ENCODE results near the gene GABRR2. TPM values are rescaled to one million over a fixed set of nuclear protein-coding genes. Genes with fewer than 3 reads are reported as not detected.

Gene GABRR2
- total RNA-seq, 2 donors from 2014 or later: 0.48 to 0.49 TPM

DNA sequence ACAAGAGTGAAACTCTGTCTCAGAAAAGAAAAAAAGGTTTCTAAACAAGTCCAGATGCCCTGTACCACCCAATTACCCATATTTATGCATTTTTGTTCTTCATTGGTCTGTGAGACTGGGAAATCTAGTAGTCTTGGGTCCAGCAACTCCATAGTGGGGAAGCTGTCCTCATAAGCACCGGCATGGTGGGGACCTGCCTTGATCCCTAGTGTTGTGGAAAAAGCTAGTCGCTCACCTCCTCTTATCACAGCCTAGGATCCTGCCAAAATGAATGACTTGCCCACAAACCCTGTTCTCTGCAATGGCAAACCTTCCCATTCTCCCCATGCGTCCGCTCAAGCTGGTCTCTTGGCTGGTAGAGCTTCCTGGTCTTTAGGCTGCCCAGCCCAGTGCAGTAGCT is 59.7 kb downstream of the GABRR2 start:
- no peak for TF ChIP-seq CTCF (IDR thresholded peaks at IDR 0.05)
- intact Hi-C loops (cut with DNase I): no loop called here
- no peak for DNase-seq

DNA sequence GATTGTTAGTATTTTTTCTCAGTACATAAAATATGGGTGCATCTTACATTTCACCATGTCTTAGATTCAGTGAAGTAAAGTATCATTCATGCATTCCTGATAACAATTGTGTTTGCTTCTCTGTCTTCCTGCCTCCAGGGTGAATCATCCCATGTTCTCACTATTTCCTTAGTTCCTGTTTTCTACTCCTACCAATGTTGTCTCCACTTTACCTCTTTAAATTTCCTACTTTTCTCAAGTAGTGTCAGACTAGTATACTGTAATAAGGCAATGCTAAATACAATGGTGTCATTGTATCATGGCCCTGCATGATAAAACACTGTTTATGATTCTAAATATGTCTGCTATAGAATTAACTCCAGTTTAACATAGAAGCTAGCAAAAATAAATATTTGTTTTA is 60.5 kb downstream of the GABRR2 start:
- no peaks in the 10 kb centered on the region for H3K9me3 ChIP-seq
- intact Hi-C loops (cut with DNase I): no loop called here
- H3K36me3 ChIP-seq: no peaks in the 10 kb centered on the region
- no peaks in the 10 kb centered on the region for H3K27me3 ChIP-seq
- no peaks in the 10 kb centered on the region for H3K4me1 ChIP-seq
- no peak for DNase-seq
- no peak overlapping the region for H3K27ac ChIP-seq
- no peak for TF ChIP-seq CTCF (IDR thresholded peaks at IDR 0.05)
- H3K9ac ChIP-seq (ENCODE audit: low read depth in 2 of 2, low read length in 2 of 2): no peak overlapping the region
- H3K4me3 ChIP-seq: no peak overlapping the region

More for the DNA sequence above, 59.7 kb downstream of the GABRR2 start:
- no peaks in the 10 kb centered on the region for H3K4me1 ChIP-seq
- H3K27me3 ChIP-seq: no peaks in the 10 kb centered on the region
- no peak overlapping the region for H3K4me3 ChIP-seq
- no peaks in the 10 kb centered on the region for H3K36me3 ChIP-seq
- no peak overlapping the region for H3K9ac ChIP-seq (ENCODE audit: low read depth in 2 of 2, low read length in 2 of 2)
- H3K27ac ChIP-seq: no peak overlapping the region
- H3K9me3 ChIP-seq: no peaks in the 10 kb centered on the region

GRCh38 chr6:89252907-89253306 is 62.2 kb downstream of the GABRR2 start:
- Histone ChIP-seq H3K36me3 (no peaks in the 10 kb centered on the region), H3K4me1 (no peaks in the 10 kb centered on the region), H3K27me3 (no peaks in the 10 kb centered on the region), H3K27ac (no peak overlapping the region), H3K9ac (ENCODE audit: low read depth in 2 of 2, low read length in 2 of 2) (no peak overlapping the region), H3K4me3 (no peak overlapping the region), H3K9me3 (no peaks in the 10 kb centered on the region)
- intact Hi-C loops (cut with DNase I): no loop called here
- DNase-seq: no peak
- TF ChIP-seq CTCF (IDR thresholded peaks at IDR 0.05): no peak

DNA sequence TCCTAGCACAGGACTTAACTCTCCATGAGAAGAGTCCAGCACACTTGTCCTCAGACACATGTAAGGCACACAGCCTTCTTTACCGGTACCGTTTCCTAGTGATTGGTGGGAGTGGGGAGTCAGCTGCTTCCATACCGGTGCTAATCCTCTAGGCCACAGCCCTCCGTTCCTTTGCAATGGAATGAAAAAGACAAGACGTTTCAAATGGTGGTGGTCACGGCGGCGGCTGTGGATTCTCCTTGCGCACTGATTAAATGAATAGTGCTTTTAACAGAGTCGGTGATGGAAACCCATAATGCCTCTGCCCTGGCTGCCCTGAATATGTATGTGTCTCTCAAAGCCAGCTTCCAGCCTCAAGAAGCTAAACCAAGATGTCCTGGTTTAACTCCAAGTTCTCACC is 63.1 kb downstream of the GABRR2 start:
- no peak for TF ChIP-seq CTCF (IDR thresholded peaks at IDR 0.05)
- Histone ChIP-seq H3K9me3 (no peaks in the 10 kb centered on the region), H3K27ac (no peak overlapping the region), H3K4me3 (no peak overlapping the region), H3K9ac (ENCODE audit: low read depth in 2 of 2, low read length in 2 of 2) (no peak overlapping the region), H3K27me3 (no peaks in the 10 kb centered on the region), H3K36me3 (no peaks in the 10 kb centered on the region), H3K4me1 (no peaks in the 10 kb centered on the region)
- intact Hi-C loops (cut with DNase I): no loop called here
- DNase-seq: no peak

DNA sequence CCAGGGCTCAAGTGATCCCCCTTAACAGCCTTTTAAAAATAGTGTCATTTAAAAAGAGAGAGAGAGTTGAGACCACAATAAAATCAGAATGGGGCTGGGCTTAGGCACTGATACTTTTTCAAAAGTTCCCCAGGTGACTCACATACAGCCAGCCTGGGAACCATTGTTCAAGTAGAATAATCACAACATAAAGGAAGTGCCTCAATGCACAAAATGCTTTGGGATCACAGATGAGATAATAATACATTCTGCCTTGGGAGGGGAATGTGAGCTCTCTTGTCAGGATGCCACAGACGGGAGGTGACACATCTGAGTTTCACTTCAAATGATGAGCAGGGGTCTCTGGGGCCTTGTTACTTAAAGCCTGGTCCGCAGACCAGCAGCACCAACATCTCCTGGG is 63.9 kb downstream of the GABRR2 start:
- intact Hi-C loops (cut with DNase I): no loop called here
- no peaks in the 10 kb centered on the region for H3K4me1 ChIP-seq
- no peak overlapping the region for H3K9ac ChIP-seq (ENCODE audit: low read depth in 2 of 2, low read length in 2 of 2)
- no peak overlapping the region for H3K4me3 ChIP-seq
- H3K9me3 ChIP-seq: no peaks in the 10 kb centered on the region
- DNase-seq: no peak
- H3K27ac ChIP-seq: no peak overlapping the region
- H3K36me3 ChIP-seq: no peaks in the 10 kb centered on the region
- no peaks in the 10 kb centered on the region for H3K27me3 ChIP-seq
- TF ChIP-seq CTCF (IDR thresholded peaks at IDR 0.05): no peak

GRCh38 chr6:89250239-89250638 is 64.9 kb downstream of the GABRR2 start:
- H3K4me3 ChIP-seq: no peak overlapping the region
- H3K9ac ChIP-seq (ENCODE audit: low read depth in 2 of 2, low read length in 2 of 2): no peak overlapping the region
- no peaks in the 10 kb centered on the region for H3K4me1 ChIP-seq
- H3K9me3 ChIP-seq: no peaks in the 10 kb centered on the region
- intact Hi-C loops (cut with DNase I): no loop called here
- H3K27me3 ChIP-seq: no peaks in the 10 kb centered on the region
- DNase-seq: no peak
- no peak overlapping the region for H3K27ac ChIP-seq
- no peak for TF ChIP-seq CTCF (IDR thresholded peaks at IDR 0.05)
- H3K36me3 ChIP-seq: no peaks in the 10 kb centered on the region

Measured in colonic mucosa (tissue), 4 donors.